IPS-NIHi7 (cell line): ENCODE data around the gene SLC35D1.
A peak's percentile ranks its signal among the peaks of the same experiment; 100 is the strongest.
"Not testable (repeated sequence)": the region's sequence is repeated elsewhere in the genome, so short reads cannot be mapped to it uniquely, and the experiment has no call there.

Experiments used
- DNase-seq: peaks from one replicate; pipeline ENCODE4 v3.0.0; 2012; ENCODE audit warnings: mixed read lengths; ENCODE audit errors: extremely low spot score

SLC35D1 gene

DNA sequence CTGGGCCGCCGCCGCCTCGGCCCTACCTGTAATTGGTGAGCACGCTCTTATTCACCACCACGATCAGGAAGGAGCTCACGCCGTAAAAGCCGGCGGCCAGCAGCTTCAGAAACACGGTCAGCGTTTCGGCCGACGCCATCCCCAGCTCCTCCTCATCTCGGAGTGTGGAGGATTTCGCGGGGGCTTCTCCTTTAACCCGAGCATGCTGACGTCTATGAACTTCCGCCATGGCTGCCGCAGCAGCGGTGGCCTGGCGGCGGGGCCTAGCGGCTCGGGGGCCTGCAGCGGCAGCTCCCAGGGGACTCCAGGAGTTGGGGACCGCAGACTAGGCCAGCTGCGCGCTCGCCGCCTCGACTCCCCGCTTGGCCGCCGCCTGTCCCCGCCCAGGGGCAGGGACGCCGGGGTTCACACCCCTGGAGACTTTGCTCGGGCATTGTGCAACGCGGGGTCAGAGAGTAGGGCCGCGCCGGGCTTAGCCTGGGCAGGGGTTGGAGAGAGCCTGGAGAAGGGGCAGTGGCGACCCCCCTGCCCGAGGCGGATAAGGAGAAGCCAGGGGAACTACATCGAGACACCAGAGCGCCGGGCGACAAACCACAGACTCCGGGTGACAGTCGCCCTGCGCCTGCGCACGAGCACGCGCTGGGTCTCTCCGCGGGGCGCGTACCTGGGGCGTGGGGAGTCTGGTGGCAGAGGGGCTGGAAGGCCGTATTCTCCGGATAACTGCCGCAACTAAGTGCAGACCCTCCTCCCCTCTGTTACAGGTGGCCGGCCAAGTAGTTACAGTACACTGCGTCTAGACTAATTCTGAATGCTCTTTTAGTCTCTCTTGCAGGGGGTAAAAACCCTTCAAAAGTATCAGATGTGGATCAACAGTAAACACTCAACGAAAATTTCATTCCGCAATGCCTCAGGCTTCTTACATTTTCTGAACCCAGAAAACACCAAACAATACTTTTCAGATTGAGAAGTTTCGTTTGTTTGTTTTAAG lies at the start of gene SLC35D1:
Gene SLC35D1, minus strand, starts transcription at position 364 of the 988 bp plus-strand sequence. Its CDS starts 135 bp downstream, at position 229.
- DNase-seq, result peak; percentile 92

DNA sequence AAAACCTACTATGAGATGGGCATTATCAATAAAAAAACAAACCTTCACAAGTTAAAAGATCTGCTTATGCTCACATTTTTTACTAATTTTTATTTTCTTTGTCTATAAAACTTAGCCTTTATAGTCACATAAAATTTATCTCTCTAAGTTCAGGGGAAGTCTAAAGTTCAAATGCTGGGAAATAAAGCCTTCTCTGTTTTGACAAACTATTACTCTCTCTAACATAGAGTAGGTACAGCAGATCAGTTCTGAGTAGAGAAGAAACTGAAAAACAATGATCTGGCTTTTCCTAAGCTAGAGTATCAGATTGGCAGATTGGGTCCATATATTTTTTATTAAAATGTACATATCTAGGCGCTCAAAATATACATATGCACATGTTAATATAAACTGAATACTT lies 49.6 kb upstream of the SLC35D1 start:
- DNase-seq, result no peak

DNA sequence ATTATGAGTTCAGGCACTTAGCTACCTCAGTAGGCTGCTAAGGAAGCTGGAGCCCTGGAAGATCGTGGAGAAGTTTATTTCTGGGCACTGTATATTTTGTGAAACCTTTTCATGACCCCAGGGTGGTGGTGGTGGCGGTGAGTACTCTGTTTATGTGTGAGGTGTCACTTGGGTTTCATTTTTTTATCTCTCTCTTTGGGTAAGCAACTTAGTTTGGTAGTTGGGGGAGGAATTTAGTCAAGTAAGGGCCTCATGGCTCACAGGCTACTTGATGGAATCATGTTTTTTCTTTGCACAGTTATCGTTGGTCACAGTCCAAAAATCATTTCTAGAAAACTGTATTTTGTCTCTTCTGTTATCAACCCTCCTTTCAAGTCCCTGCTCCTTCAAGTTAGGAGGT lies 46.9 kb upstream of the SLC35D1 start:
- no peak for DNase-seq

DNA sequence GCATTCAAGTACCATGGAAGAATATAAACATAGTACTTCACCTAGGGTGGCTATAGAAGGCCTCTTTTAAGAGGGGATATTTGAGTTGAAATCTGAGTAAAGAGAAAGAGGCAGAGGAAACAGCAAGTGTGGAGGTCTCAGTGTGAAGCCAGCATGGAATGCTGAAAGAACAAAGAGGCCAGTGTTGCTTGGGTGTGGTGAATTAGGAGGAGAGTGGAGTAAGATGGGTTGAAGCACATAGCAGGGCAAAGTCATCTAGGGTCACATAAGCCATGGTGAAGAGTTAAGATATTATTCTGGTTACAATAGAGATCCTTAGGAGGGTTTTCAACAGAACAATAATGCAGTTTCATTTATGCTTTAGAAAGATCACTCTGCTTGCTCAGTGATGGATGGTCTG lies 43.4 kb upstream of the SLC35D1 start:
- DNase-seq, result peak; percentile 65

DNA sequence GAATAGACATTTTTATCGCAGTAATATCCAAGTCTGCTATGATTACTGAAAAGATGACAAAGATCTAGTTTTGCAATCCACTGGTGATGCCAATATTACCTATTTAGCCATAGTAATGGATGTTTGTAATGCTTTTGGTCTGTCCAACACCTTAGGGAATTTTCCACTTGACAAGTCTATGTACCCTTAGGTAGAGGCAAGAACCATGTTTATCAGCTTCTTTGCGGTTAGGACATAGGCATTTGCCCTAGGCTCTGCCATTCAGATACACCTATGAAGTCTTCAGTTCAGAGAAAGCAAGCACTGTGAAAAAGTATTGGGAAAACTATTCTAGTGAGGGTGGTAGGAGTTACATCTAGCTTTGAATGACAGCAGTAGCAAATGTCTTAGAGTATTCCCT lies 40.2 kb upstream of the SLC35D1 start:
- no peak for DNase-seq

DNA sequence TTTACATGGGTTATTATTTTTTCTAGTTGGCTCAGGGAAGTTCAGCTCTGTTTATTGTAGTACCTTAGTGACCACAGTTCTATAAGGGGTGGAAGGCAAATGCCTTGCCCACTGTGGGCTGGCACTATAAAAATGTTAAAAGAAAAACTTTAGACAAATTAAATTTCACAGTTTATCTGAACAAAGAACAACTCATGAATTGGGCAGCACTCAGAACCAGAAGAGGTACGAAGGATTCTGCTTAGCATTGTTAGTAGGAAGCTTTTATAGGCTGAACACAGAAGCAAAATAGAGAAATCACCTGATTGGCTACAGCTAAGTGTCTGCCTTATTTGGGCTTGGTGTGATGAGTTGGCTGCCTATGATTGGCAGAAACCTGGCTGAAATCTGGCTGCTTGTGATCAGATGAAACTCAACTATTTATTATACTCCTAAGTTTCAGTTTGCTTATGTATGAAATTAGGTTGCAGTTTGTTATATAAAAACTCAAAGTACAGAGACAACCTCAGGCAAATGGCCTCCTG lies 35.8 kb upstream of the SLC35D1 start:
- DNase-seq, result no peak

DNA sequence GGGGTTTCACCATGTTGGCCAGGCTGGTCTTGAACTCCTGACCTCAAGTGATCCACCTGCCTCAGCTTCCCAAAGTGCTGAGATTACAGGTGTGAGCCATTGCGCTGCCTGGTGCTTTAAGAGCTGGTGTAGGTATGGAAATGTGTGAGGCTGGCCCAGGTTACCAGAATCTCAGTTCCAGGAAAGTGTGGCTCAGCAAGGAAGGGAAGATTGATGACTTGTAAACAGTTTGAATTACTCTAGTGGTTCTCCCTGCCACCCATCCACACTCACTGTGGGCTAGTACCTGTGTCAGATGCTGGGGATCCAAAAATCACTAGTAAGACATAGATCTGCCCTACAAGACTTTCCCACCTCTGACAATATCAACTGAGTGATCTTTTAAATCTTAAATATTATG lies 34.5 kb upstream of the SLC35D1 start:
- no peak for DNase-seq

DNA sequence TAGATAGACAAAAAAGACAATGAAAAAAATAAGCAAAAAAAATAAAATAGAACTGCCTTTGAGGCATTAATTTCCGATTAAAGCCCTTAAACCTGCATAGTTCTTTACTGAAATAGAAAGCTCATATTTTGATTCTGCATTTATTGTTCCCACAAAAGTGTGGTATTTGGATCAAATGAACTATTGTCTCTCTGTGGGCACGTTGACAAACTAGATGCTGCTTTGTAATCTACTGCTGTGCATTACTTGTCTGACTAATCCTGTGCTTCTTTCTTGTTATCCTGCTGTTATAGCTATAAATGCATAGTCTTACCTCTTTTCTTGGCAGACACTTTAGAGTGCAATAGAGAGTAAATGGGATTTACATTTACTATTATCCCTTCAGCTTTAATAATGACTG lies 31.4 kb upstream of the SLC35D1 start:
- no peak for DNase-seq

DNA sequence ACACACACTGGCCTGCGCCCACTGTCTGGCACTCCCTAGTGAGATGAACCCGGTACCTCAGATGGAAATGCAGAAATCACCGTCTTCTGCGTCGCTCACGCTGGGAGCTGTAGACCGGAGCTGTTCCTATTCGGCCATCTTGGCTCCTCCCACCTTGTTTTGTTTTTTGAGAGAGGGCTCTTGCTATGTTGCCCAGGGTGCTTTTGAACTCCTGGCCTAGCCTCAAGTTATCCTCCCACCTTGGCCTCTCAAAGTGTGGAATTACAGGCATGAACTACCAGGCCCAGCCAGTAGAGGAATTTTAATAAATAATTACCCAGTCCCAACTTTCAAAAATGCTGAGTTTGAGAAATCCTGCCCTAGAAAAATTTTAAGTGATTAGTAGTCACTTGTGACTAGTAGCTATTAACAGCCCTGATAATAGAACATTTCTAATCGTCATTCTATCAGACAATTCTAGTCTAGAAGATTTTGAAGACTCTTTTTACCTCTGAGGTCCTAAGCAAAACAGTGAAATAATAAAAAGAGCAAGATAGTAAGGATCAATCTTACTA lies 30.9 kb upstream of the SLC35D1 start:
- no peak for DNase-seq

DNA sequence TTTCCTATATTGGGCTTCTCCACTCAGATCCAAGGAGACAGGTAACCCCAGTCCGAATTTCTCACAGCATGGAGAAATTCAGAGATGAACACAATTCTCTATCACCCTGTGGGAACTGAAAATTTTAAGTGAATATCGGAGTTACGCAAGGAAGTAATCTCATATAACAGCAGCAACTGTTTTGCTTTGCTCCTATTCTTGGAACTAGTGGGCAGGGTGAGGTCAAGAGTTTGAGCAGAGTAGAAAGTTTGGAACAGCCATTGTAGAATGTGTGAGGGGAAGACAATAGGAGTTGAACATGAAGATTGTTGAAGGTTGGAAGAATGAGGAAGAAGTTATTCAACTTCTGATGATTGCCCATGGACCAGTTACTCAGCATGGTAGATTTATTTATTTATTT lies 24.3 kb upstream of the SLC35D1 start:
- no peak for DNase-seq

DNA sequence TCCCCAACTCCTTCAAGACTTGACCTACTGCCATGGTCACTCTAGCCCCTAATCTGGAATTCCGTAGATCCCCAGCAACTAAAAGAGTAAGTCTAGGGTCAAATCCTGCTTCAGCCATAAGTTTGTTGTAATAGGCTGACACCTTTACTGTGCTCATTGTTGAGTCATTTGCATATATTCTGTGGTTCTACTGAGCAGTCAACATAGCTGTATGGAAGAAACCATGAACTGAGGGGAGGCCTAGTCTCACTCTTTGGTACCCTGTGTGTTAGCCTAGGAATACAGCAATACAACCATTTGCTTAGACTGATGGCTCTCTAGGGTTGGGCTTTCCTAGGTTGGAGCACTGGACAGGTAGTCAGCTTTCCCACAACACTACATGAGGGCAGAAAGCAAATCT lies 23.6 kb upstream of the SLC35D1 start:
- DNase-seq, result no peak

DNA sequence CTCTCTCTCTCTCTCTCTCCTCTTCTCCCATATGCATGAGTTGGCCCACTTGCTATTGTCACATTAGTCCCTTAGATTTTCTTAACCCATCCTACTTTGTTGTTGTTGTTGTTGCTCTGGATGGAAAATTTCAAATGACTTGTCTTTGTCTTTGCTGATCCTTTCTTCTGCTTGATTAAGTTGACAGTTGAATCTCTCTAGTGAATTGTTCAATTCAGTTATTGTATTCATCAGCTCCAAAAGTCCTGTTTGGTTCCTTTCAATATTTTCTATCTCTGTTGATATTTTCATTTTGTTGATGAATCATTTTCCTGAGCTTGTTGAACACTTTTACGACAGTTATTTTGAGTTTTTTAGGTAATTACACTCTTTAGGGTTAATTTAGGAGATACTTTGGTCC lies 18.8 kb upstream of the SLC35D1 start:
- DNase-seq, result no peak

DNA sequence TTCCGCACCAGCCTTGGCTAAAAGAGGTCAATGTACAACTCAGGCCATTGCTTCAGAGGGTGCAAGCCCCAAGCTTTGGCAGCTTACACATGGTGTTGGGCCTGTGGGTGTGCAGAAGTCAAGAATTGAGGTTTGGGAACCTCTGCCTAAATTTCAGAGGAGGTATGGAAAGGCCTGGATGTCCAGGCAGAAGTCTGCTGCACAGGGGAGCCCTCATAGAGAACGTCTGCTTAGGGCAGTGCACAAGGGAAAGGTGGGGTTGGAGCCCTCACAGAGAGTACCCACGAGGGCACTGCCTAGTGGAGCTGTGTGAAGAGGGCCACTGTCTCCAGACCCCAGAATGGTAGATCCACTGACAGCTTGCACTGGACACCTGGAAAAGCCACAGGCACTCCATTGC lies 13.7 kb upstream of the SLC35D1 start:
- not testable (repeated sequence) for DNase-seq

DNA sequence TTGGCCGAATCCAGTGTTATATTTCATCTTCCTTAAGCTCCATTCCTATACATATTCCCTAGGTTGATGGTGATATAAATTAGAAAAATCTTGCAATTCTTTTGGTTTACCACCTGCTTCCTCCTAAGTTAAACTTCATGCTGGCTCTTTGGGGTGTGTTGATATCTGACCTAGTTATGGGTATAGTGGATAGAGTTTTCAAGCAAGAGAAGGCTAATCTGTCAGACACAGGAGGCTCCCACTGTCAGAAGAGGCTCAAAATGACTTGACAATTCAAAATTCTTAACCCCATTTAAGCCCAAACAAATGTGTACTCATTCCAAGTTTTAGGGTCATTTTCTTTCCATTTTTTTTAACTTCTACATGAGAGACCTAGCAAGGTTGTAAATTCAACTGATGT lies 8.5 kb upstream of the SLC35D1 start:
- no peak for DNase-seq

DNA sequence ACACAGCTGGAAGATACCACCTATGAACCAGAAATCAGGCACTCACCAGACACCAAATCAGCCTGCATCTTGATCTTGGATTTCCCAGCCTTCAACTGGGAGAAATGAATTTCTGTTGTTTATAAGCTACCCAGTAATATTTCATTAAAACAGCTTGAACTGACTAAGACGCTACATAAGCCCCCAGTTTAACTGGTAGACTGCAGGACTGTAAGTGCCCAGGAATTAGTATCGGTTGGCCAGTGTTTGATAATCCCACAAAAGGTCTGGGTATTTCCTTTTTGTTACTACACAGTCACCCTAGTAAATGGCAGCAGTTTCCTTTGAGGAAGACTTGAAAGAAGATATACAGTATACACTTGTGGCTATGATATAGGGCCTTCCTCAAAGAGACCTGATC lies 7.3 kb upstream of the SLC35D1 start:
- no peak for DNase-seq

DNA sequence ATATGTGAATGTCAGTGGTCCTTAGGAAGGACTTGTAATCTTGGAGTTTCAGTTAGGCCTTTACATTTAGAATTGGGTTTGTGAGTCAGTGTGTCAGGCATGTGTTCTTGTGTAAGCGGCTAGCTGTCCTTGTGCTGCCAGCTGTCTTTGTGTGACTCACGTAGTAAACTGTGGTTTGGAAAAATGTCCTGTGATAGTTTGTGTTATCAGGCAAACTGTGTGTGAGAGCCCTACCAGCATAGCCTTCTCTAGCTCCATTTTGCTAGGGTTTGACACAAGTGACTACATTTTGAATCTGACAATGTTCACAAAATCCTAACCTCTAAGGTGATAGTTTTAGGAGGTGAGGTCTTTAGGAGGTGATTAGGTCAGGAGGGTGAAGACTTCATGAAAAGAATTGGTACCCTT lies 6.9 kb upstream of the SLC35D1 start:
- DNase-seq, result no peak

DNA sequence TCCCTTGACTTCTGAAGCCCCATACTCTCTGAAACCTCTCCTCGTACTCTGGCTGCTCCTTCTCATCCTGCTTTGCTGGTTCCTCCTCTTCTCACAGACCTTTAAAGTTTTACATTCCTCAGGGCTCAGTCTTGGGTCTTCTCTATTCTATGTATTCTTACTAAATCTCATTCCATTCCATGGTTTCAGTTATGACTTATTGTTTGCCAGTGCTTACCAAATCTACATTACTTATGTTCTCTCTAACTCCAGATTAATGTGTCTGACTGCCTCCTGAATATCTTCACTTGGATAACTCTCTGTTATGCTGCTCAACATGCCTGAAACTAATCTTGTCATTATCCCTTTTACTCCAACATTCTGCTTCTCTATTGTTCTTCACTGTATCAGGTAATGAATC lies 5.4 kb upstream of the SLC35D1 start:
- DNase-seq, result no peak

DNA sequence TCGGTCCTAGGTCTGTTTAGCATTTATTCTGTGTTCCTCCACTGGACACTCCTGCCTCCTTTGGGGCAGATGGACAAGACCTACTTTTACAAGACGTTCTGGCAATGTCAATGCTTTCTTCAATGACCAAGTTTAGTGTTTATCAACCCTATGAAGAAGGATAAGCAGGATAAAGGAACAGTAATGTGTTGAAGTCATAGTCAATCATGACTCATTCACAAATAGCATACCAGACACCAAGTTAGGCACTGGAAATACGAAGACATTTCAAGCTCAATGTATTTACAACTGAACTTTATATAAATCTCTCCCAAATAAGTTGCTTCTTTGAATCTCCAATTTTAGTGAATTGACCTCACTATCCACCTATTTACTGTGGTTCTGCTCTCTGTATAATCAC lies 4.8 kb upstream of the SLC35D1 start:
- DNase-seq, result no peak

DNA sequence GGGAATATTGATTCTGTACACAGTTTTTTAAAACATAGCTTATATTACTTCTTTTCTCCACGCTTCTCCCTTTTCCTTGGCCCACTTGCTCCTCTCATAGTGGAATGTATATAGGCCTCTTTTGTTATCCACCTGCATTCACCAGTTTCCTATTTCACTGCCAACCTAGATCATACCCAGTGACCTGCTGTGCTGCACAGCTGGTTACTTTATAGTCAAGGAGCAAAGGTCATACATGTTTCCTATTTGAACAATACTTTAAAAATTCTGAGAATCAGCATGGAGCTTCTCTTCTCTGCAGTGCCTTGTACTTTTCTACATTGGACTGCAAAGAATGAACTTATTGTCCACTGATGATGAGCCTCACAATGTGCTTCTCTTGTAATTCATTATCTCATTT lies 4.3 kb upstream of the SLC35D1 start:
- DNase-seq, result no peak

DNA sequence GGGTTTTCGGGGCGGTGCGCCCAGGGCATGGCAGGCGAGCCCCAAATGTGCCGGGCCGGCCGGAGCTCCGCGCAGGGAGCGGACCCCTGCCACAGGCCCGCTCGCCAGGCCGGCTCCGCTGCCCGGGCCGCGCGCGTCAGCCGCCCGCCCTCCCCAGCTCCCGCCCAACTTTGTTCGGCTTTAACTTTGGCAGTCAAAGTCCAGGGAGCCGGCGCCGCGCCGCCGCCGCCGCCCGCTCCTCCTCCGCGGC lies 488 bp downstream of the SLC35D1 start:
- DNase-seq, result peak; percentile 77

DNA sequence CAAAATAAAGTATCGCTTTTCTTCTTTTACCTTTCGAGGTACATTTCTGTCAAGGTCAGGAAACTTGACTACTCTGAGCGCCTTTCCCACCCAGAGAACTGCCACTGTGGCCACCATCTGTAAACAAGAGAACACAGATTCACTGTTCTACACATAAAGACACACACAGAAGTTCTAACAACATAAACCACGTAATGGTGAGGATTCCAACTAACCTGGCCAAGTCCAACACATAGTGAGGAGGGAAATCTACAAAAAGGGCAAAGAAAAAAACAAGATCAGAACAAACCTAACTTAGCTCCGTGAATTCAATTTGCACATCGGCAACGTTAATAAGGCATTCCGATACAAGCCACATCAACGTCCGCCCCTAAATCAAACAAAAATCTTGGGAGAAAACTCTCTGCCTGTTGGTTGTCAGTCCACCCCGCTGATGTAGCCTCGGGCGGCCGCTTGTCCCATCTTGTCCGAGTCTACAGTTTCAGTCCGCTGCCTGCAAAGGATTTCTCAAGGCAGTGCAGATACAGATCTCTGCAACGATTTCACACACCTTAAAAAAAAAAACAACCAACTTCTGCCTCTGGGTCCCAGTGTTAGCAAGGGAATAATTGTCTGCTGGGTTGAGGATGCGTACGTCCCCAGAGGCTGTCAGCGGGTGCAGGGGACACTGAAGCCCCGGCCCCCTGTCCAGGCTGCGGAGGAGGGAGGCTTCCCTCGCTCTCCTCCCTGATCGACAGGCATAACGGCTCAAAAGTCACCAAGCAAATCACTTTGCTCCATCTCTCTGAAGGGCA lies 1.0 kb downstream of the SLC35D1 start:
- DNase-seq, result peak; percentile 61

DNA sequence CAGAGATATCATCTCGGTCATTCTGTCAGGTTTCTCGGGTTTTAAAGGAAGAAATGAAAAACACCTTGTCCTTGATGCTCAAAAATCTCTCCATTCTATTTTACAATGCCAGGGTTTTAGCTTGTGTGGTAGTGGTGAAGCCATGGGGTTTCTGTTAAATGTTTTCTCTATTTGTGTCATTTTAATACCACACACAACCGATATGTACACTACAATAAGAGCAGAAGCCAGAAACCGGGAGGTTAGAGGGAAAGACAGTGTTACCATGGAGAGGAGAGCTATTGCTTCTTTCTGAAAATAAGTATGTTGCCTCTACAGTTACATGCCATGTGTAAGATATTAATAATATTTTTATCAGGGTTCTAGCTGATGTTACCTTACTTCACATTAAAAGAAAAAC lies 2.8 kb downstream of the SLC35D1 start:
- DNase-seq, result no peak
